ENCODE results near the gene ADAMTS12.
"Not testable (repeated sequence)": the region's sequence is repeated elsewhere in the genome, so short reads cannot be mapped to it uniquely, and the experiment has no call there.

Gene ADAMTS12

GRCh38 chr5:33527696-33528095, 364.1 kb downstream of the ADAMTS12 start:
- no peaks in the 10 kb centered on the region for H3K27me3 Mint-ChIP-seq (ENCODE audit: low read depth, poor library complexity)
- H3K9me3 Mint-ChIP-seq, result no peaks in the 10 kb centered on the region
- H3K4me1 Mint-ChIP-seq, result no peaks in the 10 kb centered on the region
- TF ChIP-seq CTCF (IDR thresholded peaks at IDR 0.05), result no peak
- H3K4me3 Mint-ChIP-seq, result no peak overlapping the region
- H3K27ac Mint-ChIP-seq, result no peak overlapping the region
- DNase-seq, result no peak
- H3K36me3 Mint-ChIP-seq (ENCODE audit: low read depth), result peaks cover 10% of the 10 kb centered on the region

- Mint-ChIP-seq H3K9me3 (no peaks in the 10 kb centered on the region), H3K4me3 (no peak overlapping the region), H3K36me3 (ENCODE audit: low read depth) (peaks cover 4% of the 10 kb centered on the region), H3K27ac (peak overlapping the region; percentile 31), H3K27me3 (ENCODE audit: low read depth, poor library complexity) (no peaks in the 10 kb centered on the region), H3K4me1 (no peaks in the 10 kb centered on the region)
- TF ChIP-seq CTCF (IDR thresholded peaks at IDR 0.05), result no peak
- DNase-seq, result no peak
Observed at GRCh38 chr5:33526755-33527154, 365.0 kb downstream of the ADAMTS12 start.

- Mint-ChIP-seq H3K4me1 (no peaks in the 10 kb centered on the region), H3K4me3 (no peak overlapping the region), H3K9me3 (peaks cover 3% of the 10 kb centered on the region), H3K36me3 (ENCODE audit: low read depth) (no peaks in the 10 kb centered on the region), H3K27ac (no peak overlapping the region), H3K27me3 (ENCODE audit: low read depth, poor library complexity) (no peaks in the 10 kb centered on the region)
- TF ChIP-seq CTCF (IDR thresholded peaks at IDR 0.05), result no peak
- no peak for DNase-seq
Observed at GRCh38 chr5:33524476-33524875, 367.3 kb downstream of the ADAMTS12 start.

- Mint-ChIP-seq H3K4me1 (no peaks in the 10 kb centered on the region), H3K9me3 (peaks cover 11% of the 10 kb centered on the region), H3K27me3 (ENCODE audit: low read depth, poor library complexity) (no peaks in the 10 kb centered on the region), H3K4me3 (no peak overlapping the region), H3K27ac (peak overlapping the region; percentile 12), H3K36me3 (ENCODE audit: low read depth) (no peaks in the 10 kb centered on the region)
- DNase-seq, result no peak
- TF ChIP-seq CTCF (IDR thresholded peaks at IDR 0.05), result no peak
Observed at GRCh38 chr5:33523208-33523771, 368.5 kb downstream of the ADAMTS12 start.

GRCh38 chr5:33516421-33516820, 375.4 kb downstream of the ADAMTS12 start:
- Mint-ChIP-seq H3K9me3 (peaks cover 27% of the 10 kb centered on the region), H3K4me1 (no peaks in the 10 kb centered on the region), H3K36me3 (ENCODE audit: low read depth) (peaks cover 5% of the 10 kb centered on the region), H3K27ac (no peak overlapping the region), H3K4me3 (no peak overlapping the region), H3K27me3 (ENCODE audit: low read depth, poor library complexity) (peaks cover 3% of the 10 kb centered on the region)
- no peak for TF ChIP-seq CTCF (IDR thresholded peaks at IDR 0.05)
- no peak for DNase-seq

- not testable (repeated sequence) for H3K27me3 Mint-ChIP-seq (ENCODE audit: low read depth, poor library complexity); H3K4me1 Mint-ChIP-seq; H3K27ac Mint-ChIP-seq; H3K36me3 Mint-ChIP-seq (ENCODE audit: low read depth); H3K4me3 Mint-ChIP-seq; DNase-seq
- H3K9me3 Mint-ChIP-seq, result peaks cover 27% of the 10 kb centered on the region
Observed at GRCh38 chr5:33515366-33515765, 376.4 kb downstream of the ADAMTS12 start.
